ENCODE data around the gene TTYH3. TPM values are rescaled to one million over a fixed set of nuclear protein-coding genes. Genes with fewer than 3 reads are reported as not detected.

Gene TTYH3
- total and polyA plus RNA-seq, 8 donors, result 82.9 to 153 (median 111) TPM

DNA sequence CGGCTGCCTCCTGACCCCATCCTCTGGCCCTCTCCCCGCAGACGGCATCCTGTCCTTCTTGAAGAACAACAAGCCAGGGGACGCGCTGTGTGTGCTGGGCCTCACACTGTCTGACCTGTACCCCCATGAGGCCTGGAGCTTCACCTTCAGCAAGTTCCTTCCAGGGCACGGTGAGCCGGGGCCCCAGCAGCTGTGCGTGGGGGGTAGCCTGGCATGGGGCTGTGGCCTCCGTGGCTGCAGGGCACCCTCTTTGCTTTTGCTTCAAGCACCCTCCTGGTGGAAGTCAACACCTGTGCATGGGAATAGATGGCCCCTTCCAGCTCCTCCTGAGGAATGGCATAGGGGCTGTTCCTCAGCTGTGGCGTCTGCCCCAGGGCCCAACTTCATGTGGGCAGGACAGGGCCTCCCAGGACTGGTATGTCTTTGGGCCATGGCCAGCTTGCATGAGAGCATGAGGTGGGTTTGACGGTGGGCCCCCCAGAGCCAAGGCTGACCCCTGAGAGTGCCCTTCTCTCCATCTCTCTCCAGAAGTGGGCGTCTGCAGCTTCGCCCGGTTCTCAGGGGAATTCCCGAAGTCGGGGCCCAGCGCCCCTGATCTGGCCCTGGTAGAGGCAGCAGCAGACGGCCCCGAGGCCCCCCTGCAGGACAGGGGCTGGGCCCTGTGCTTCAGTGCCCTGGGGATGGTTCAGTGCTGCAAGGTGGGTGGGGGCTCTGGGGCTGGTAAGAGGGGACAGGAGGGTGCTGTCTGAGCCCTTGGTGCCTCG, 76.9 kb downstream of the TTYH3 start:
- intact Hi-C loops (cut with DNase I), result no loop called here
- H3K4me1 ChIP-seq, result peaks cover 0 to 20% of the 10 kb centered on the region in 2 donors
- no peak overlapping the region for H3K4me3 ChIP-seq
- ATAC-seq, result no peak
- H3K27me3 ChIP-seq, result peaks cover 0 to 15% of the 10 kb centered on the region in 2 donors
- TF ChIP-seq, protein P1, sequence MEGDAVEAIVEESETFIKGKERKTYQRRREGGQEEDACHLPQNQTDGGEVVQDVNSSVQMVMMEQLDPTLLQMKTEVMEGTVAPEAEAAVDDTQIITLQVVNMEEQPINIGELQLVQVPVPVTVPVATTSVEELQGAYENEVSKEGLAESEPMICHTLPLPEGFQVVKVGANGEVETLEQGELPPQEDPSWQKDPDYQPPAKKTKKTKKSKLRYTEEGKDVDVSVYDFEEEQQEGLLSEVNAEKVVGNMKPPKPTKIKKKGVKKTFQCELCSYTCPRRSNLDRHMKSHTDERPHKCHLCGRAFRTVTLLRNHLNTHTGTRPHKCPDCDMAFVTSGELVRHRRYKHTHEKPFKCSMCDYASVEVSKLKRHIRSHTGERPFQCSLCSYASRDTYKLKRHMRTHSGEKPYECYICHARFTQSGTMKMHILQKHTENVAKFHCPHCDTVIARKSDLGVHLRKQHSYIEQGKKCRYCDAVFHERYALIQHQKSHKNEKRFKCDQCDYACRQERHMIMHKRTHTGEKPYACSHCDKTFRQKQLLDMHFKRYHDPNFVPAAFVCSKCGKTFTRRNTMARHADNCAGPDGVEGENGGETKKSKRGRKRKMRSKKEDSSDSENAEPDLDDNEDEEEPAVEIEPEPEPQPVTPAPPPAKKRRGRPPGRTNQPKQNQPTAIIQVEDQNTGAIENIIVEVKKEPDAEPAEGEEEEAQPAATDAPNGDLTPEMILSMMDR (IDR thresholded peaks at IDR 0.05), result no peak
- peak in 1 of 4 donors; percentile 52 for DNase-seq
- H3K27ac ChIP-seq, result no peak overlapping the region
- no peaks in the 10 kb centered on the region for H3K9me3 ChIP-seq
- no peaks in the 10 kb centered on the region for H3K36me3 ChIP-seq

DNA sequence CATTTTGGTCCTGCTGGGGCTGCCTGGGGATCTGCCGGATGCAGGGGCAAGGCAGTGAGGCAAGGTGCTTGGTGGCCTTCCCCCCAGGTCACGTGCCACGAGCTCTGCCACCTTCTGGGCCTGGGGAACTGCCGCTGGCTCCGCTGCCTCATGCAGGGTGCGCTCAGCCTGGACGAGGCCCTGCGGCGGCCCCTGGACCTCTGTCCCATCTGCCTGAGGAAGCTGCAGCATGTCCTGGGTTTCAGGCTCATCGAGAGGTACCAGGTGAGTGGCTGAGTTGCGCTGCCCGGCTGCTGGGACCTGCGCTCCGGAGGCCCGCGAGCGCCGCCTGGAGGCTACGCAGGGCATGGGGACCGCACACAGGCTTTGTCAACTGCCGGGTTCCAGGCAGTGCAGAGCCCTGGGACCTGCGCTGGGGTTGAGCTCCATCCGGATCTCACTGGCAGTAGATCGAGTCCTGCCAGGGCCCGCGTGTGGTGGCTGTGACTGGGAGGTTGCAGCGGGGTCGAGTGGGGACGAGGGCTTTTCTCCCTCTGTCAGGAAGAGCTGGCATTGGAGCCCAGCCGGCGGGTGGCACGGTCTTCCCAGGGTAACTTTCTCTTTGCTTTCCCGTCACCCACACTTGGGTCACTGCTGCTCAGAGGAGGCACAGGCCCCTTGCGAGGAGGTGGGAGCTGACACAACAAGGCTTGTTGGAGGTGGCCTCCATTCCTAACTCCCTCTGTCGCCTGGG, 77.9 kb downstream of the TTYH3 start:
- no peaks in the 10 kb centered on the region for H3K9me3 ChIP-seq
- H3K4me1 ChIP-seq, result peaks cover 0 to 20% of the 10 kb centered on the region in 2 donors
- H3K4me3 ChIP-seq, result no peak overlapping the region
- intact Hi-C loops (cut with DNase I), result no loop called here
- peaks cover 0 to 15% of the 10 kb centered on the region in 2 donors for H3K27me3 ChIP-seq
- TF ChIP-seq, protein P1 (IDR thresholded peaks at IDR 0.05), result peak; percentile 70 to 87
- no peak overlapping the region for H3K27ac ChIP-seq
- peak in 3 of 4 donors; percentile 65 to 91 (median 78) for DNase-seq
- ATAC-seq, result peak; percentile 77
- H3K36me3 ChIP-seq, result no peaks in the 10 kb centered on the region

DNA sequence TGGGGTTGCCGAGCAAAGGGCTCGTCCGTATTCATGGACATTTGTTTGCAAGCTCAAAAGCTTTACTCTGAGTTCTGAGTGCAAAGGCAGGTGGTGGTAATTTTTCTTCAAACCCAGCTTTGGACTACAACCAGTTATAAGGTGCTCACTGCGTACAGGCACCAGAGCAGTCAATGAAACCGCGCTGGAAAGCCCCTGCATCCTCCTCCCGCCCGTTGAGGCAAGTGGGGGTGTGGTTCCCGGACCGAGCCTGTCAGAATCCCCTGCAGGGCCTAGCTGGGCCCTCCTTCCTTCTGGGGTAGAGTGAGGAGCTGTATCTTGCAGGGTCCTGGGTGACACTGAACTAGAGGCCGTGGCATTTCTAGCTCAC, 78.5 kb downstream of the TTYH3 start:
- intact Hi-C loops (cut with DNase I), result no loop called here
- no peaks in the 10 kb centered on the region for H3K36me3 ChIP-seq
- H3K27ac ChIP-seq, result no peak overlapping the region
- H3K4me1 ChIP-seq, result peaks cover 0 to 22% of the 10 kb centered on the region in 2 donors
- H3K4me3 ChIP-seq, result no peak overlapping the region
- TF ChIP-seq, protein P1 (IDR thresholded peaks at IDR 0.05), result no peak
- H3K27me3 ChIP-seq, result peaks cover 0 to 15% of the 10 kb centered on the region in 2 donors
- ATAC-seq, result no peak
- no peaks in the 10 kb centered on the region for H3K9me3 ChIP-seq
- DNase-seq, result no peak

DNA sequence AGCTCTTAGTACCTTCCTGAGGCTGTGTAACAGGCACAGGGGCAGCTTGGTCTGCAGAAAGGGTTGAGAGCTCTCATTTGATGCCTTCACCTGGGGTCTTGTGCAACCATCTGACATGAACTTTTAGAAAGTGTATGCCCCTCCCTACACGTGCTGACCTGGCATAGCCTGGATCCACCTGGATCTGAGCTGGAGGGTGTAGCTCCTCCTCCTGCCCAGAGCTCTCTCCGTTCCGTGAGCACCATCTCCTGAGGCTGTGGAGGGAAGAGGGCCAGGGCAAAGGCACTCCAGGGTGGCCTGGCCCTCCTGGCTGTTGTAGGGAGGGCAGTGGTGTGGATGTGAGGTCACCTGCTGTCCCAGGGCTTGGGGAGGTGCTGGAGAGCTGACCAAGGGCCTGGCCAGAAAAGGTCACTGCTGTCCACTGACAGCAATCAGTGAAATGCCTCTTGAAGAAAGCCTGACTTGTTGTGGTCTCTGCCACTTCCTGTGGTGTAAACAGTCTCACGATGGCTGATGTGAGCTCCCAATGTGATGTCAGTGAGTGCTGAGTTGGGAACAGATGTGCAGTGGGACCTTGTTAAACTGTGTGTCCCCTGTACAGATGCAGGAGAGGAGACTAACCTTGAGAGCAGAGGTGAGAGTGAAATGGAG, 79.2 kb downstream of the TTYH3 start:
- Histone ChIP-seq H3K4me3 (no peak overlapping the region), H3K4me1 (peaks cover 0 to 29% of the 10 kb centered on the region in 2 donors), H3K9me3 (no peaks in the 10 kb centered on the region), H3K27me3 (peaks cover 0 to 15% of the 10 kb centered on the region in 2 donors), H3K27ac (peak overlapping the region in 1 of 2 donors; percentile 62), H3K36me3 (no peaks in the 10 kb centered on the region)
- DNase-seq (no peak), ATAC-seq (peak; percentile 4)
- intact Hi-C loops (cut with DNase I), result no loop called here
- TF ChIP-seq, protein P1 (IDR thresholded peaks at IDR 0.05), result no peak

All from left lung (tissue), 10 donors.